Measurements from ENCODE around the gene MAP3K2. TPM values are rescaled to one million over a fixed set of nuclear protein-coding genes. Genes with fewer than 3 reads are reported as not detected.

The MAP3K2 gene
- total RNA-seq, 3 donors from 2014 or later (not counting 1 experiment from before 2014, with no cell fraction given) = 99.4 to 109 (median 106) TPM

- no peak for DNase-seq
- intact Hi-C loops (cut with micrococcal nuclease) = no loop called here
- Mint-ChIP-seq H3K4me1 (no peaks in the 10 kb centered on the region), H3K9me3 (peaks cover 4 to 6% of the 10 kb centered on the region in 2 donors), H3K27ac (no peak overlapping the region), H3K4me3 (no peak overlapping the region), H3K27me3 (ENCODE audit: low read depth in 2 of 2) (no peaks in the 10 kb centered on the region), H3K36me3 (peaks cover 21% of the 10 kb centered on the region)
- Histone ChIP-seq H3K36me3 (ENCODE audit: control insufficient read depth, insufficient read depth, low read length) (peaks cover 74% of the 10 kb centered on the region), H3K9me3 (ENCODE audit: control insufficient read depth, insufficient read depth, low read length) (no peaks in the 10 kb centered on the region), H3K4me3 (ENCODE audit: low read length) (no peak overlapping the region), H3K4me1 (ENCODE audit: control insufficient read depth, insufficient read depth, low read length) (no peaks in the 10 kb centered on the region), H3K27ac (ENCODE audit: low read length) (no peak overlapping the region), H3K27me3 (ENCODE audit: control insufficient read depth, insufficient read depth, low read length) (no peaks in the 10 kb centered on the region)
- TF ChIP-seq, protein P1, sequence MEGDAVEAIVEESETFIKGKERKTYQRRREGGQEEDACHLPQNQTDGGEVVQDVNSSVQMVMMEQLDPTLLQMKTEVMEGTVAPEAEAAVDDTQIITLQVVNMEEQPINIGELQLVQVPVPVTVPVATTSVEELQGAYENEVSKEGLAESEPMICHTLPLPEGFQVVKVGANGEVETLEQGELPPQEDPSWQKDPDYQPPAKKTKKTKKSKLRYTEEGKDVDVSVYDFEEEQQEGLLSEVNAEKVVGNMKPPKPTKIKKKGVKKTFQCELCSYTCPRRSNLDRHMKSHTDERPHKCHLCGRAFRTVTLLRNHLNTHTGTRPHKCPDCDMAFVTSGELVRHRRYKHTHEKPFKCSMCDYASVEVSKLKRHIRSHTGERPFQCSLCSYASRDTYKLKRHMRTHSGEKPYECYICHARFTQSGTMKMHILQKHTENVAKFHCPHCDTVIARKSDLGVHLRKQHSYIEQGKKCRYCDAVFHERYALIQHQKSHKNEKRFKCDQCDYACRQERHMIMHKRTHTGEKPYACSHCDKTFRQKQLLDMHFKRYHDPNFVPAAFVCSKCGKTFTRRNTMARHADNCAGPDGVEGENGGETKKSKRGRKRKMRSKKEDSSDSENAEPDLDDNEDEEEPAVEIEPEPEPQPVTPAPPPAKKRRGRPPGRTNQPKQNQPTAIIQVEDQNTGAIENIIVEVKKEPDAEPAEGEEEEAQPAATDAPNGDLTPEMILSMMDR (IDR thresholded peaks at IDR 0.05) = no peak
- ATAC-seq = no peak
- WGBS (ENCODE audit: insufficient coverage) = no CpG with 5 or more reads among the region's 1 CpG
These were observed 67.0 kb downstream of the MAP3K2 start for GRCh38 chr2:127320586-127321275.

GRCh38 chr2:127320067-127320466, 67.7 kb downstream of the MAP3K2 start:
- peaks cover 4 to 6% of the 10 kb centered on the region in 2 donors for H3K9me3 Mint-ChIP-seq
- no peaks in the 10 kb centered on the region for H3K27me3 Mint-ChIP-seq (ENCODE audit: low read depth in 2 of 2)
- no peaks in the 10 kb centered on the region for H3K4me1 ChIP-seq (ENCODE audit: control insufficient read depth, insufficient read depth, low read length)
- H3K4me1 Mint-ChIP-seq = no peaks in the 10 kb centered on the region
- H3K27ac Mint-ChIP-seq = no peak overlapping the region
- H3K27ac ChIP-seq (ENCODE audit: low read length) = no peak overlapping the region
- no peak overlapping the region for H3K4me3 Mint-ChIP-seq
- peaks cover 21% of the 10 kb centered on the region for H3K36me3 Mint-ChIP-seq
- ATAC-seq (no peak), DNase-seq (no peak)
- TF ChIP-seq, protein P1 (IDR thresholded peaks at IDR 0.05) = no peak
- 100% methylated on average over 1 of the region's 1 CpG for WGBS (ENCODE audit: insufficient coverage)
- H3K27me3 ChIP-seq (ENCODE audit: control insufficient read depth, insufficient read depth, low read length) = no peaks in the 10 kb centered on the region
- H3K4me3 ChIP-seq (ENCODE audit: low read length) = no peak overlapping the region
- H3K36me3 ChIP-seq (ENCODE audit: control insufficient read depth, insufficient read depth, low read length) = peaks cover 73% of the 10 kb centered on the region
- H3K9me3 ChIP-seq (ENCODE audit: control insufficient read depth, insufficient read depth, low read length) = no peaks in the 10 kb centered on the region
- intact Hi-C loops (cut with micrococcal nuclease) = no loop called here

DNA sequence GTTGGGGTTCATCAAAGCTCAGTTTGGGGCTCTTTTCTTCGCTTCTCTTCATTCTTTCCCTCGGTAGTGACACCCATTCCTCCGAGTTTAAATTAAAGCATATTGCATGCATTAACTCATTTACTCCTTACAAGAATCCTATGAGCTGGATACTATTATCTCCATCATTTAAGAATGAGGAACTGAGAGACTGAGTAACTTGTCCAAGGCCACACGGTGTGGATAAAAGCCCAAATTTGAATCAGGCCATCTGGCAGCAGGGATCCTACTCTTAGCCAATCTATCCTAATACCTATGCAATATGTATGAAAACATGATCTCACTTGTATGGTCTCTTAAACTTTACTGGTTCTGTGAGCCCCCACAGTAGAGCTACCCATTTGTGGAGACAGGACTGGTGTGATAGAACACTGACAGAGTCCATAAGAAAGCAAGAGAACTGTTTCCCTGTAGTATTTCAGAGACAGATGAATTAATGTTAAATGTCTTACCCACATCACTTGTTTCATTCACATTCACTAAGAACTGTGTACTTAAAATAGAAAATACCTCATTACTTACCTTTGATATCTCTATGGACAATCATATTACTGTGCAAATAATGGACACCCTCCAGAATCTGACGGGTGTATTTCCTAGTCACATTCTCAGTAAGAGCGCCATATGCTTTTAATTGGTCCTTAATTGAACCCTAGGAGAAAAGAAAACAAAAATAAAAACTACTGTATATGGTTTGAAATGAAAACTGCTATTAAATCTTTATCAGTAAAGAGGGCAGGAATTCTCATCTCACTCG, 73.4 kb downstream of the MAP3K2 start:
- DNase-seq (no peak), ATAC-seq (no peak)
- no peaks in the 10 kb centered on the region for H3K9me3 ChIP-seq (ENCODE audit: control insufficient read depth, insufficient read depth, low read length)
- H3K36me3 Mint-ChIP-seq = peaks cover 7% of the 10 kb centered on the region
- no peak overlapping the region for H3K27ac Mint-ChIP-seq
- H3K27me3 Mint-ChIP-seq (ENCODE audit: low read depth in 2 of 2) = no peaks in the 10 kb centered on the region
- intact Hi-C loops (cut with micrococcal nuclease) = no loop called here
- peaks cover 73% of the 10 kb centered on the region for H3K36me3 ChIP-seq (ENCODE audit: control insufficient read depth, insufficient read depth, low read length)
- no peak overlapping the region for H3K4me3 Mint-ChIP-seq
- no peak overlapping the region for H3K27ac ChIP-seq (ENCODE audit: low read length)
- WGBS (ENCODE audit: insufficient coverage) = 94% methylated on average over 5 of the region's 7 CpGs
- H3K4me1 Mint-ChIP-seq = no peaks in the 10 kb centered on the region
- no peaks in the 10 kb centered on the region for H3K27me3 ChIP-seq (ENCODE audit: control insufficient read depth, insufficient read depth, low read length)
- H3K4me1 ChIP-seq (ENCODE audit: control insufficient read depth, insufficient read depth, low read length) = no peaks in the 10 kb centered on the region
- TF ChIP-seq, protein P1 (IDR thresholded peaks at IDR 0.05) = no peak
- no peaks in the 10 kb centered on the region for H3K9me3 Mint-ChIP-seq
- H3K4me3 ChIP-seq (ENCODE audit: low read length) = no peak overlapping the region

All from natural killer cell (primary cell).